Activated CD8-positive, alpha-beta memory T cell treated with anti-CD3 and anti-CD28 coated beads for 1 hour (primary cell): ENCODE results near the gene VAV2.

Source experiments
- DNase-seq, 2 donors: peaks; one replicate each; pipeline ENCODE4 v3.0.0-alpha.2; 2020; ENCODE audit warnings: low read depth in 1 of 2; ENCODE audit errors: extremely low read depth in 1 of 2

The VAV2 gene

GRCh38 chr9:134028575-134029247 lies 36.6 kb upstream of the VAV2 start:
- no peak for DNase-seq

DNA sequence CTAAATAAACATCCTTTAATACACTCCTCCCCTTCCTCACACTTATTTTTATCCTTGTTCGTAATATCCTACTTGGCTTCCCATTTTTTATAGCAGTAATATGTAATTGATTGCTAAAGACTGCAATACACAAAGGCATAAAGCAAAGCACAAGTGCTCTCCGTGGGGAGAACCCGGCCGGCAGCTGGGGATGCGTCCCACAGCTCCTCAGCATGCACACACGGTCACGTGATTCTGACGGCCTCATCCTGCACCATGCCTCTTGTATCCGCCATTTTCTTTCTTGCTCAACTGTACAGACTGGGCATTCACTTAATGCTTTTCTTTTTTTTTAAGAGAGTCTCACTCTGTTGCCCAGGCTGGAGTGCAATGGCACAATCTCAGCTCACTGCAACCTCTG lies 36.0 kb upstream of the VAV2 start:
- no peak for DNase-seq

DNA sequence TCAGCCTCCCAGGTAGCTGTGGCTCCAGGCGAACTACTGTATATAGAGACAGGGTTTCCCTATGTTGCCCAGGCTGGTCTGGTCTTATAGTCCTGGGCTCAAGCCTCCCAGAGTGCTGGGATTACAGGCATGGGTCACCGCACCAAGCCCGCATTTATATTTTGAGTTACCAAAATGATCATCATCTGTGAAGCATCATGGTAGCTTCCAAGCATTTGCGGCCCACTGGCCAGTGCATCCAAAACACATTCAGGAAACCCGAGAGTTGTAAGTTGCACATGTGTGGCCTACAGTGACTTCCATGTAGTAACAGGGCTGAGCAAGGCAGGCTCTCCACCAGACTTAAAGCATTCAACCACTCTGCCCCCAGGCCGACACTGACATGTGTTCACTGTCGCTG lies 35.4 kb upstream of the VAV2 start:
- DNase-seq: no peak

DNA sequence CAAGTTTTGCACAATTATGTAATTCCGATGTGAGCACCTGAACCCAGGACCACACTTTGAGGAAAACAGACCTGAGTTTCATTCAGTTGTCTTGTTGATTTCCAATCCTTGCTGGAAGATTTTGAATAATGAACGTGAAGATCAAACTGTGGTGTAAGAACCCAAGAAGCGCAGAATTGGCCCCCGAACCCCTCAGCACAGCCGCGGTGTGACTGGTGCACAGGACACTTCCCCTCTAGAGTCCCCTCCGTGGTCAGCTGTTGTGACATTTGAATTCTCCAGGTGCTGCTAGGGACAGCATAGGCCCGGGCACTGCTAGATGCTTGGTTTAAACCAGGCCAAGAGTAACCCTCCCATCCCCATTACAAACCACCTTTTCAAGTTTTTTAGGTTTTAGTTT lies 34.9 kb upstream of the VAV2 start:
- DNase-seq: no peak

DNA sequence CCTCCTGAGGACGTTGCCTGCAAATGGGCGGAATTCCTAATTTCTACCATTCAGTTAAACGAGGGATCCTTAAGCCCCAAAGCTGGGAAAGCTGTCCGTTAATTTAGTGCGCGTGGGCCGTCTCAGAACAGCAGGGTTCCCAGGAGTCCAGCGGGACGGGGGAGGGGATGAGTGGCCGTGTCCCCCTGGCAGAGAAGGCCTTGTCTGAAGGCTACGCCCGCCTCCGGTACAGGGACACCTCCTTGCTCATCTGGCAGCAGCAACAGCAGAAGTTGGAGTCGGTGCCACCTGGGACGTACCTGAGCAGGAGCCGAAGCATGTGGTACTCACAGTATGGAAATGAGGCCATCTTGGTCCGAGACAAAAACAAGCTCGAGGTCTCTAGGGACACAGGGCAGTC lies 34.5 kb upstream of the VAV2 start:
- DNase-seq: no peak

DNA sequence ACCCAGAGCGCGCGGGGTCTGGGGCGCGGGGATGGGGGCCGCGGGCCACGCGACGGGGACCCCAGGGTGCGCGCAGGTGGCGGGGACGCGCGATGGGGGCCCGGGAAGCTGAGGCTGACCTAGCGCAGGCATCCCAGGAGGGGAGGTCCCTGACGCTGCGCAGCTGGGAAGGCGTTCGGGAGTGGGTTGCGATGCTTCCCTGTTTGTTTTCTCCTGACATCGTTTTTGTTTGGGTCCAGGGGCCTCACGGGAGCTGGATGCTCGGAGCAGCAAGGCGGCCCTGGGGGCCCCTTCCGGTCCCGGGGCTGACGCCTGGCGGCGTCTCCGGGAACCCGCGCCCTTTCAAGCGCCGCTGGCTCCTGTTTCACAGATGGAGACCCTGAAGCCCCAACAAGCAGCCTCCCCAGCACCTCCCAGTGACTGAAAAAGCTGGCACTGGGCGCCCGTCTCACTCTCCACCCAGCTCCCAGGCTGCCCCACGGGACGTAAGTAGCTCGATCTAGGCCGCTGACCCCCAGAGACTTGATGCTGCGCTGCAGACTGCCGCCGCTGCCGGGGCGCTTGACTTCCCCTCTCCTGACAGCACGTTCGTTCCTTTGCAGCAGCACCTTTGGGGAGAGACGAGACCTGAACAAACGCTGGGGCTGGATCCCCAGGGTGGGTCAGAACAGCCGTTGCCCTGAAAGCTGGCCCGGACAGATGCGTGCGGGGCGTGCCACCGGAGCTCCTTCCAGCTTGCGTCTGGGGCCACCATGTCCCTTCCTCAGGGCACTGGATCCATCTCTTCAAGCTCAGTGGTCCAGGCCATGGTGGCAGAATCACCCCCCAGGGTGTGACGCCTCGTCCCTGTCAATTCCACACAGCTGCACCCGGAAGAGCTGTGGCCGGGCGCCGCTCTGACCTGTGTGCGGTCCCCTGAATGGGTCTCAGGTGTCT lies 33.8 kb upstream of the VAV2 start:
- peak in 1 of 2 donors; percentile 27 for DNase-seq

DNA sequence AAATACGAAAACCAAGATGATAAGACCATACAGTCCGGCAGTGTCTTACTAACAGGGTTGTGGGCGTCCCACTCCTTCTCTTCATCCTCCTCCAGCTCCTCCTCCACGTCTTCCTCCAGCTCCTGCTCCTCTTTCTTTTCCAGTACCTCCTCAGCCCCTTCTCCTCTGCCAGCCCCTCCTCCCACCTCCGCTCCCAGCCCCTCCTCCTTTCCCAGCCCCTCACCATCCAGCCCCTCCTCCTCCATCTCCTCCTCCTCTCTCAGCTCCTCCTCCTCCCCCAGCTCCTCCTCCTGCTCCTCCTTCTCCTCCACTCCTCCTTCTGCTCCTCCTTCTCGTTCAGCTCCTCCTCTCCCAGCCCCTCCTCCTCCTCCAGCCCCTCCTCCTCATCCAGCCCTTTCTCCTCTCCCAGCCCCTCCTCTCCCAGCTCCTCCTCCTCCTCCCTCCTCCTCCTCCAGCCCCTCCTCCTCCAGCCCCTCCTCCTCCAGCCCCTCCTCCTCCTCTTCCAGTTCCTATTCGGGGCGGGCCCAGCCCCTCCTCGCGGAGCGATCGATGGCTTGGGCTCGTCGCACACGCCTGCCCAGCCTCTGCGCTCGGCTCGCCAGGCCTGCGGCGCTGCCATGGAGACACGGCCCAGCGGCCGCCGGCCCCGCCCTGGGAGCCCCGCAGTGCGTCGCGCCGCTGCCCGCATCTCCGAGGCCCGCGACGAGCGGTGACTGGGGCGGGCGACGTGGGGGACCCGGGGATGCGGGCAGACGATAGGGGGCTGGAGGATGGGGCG lies 32.9 kb upstream of the VAV2 start, which contains the start of gene BRD3OS:
Gene BRD3OS (plus strand): TSS at position 654 of the 778 bp plus-strand sequence. CDS start 1,267 bp downstream, outside the sequence.
- DNase-seq: peak; percentile 74 to 82

GRCh38 chr9:134024214-134024792 lies 32.2 kb upstream of the VAV2 start:
- no peak for DNase-seq

DNA sequence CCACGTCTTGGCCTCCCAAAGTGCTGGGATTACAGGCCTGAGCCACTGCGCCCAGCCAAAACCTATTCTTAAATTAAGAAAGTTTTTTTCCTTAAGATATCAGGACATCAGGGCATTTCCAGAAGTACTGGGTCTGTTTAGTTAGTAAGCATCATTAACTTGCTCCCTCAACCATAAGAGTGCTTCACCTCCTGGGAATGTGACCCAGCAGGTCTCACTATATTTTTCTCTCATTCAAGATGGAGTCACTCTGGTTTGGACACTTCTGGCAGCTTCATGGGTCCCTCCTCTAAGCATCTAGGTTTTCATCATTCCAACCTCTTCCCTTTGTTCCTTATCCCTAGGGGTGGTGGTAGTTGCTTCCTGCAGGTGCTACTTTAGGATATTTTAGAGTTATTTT lies 22.8 kb upstream of the VAV2 start:
- no peak for DNase-seq

- no peak for DNase-seq
These were observed 19.3 kb upstream of the VAV2 start for GRCh38 chr9:134011401-134011800.

GRCh38 chr9:134010310-134011173 lies 18.4 kb upstream of the VAV2 start:
- no peak for DNase-seq

DNA sequence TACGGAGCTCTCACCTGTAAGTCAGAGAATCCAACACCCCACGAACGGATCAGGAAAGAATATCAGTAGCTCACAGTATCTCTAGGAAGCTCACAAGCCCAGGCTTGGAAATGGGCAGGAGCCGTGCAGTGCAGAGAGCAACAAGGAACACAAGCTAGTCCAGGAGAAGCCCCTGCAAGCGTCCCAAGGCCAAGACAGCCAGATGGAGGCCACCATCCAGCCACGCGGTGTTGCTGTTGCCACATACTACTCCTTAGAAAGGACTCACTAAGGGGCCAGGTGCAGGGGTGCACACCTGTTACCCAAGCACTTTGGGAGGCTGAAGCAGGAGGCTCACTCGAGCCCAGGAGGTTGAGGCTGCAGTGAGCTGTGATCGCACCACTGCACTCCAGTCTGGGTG lies 15.4 kb upstream of the VAV2 start:
- no peak for DNase-seq

DNA sequence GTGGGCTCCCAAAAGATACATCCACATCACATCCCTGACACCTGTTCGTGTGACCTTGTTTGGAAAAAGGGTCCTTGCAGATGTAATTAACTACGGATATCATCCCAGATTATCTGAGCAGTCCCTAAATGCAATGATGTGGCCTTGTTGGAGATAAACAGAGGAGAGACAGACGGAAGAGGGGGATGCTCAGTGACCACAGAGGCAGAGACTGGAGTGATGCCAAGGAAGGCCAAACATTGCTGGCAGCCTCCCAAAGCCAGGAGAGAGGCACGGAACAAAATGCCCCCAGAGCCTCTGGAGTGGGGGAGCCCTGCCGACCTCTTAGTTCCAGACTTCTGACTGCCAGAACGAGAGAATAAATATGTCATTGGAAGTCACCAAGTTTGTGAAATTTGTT lies 15.0 kb upstream of the VAV2 start:
- DNase-seq: no peak

DNA sequence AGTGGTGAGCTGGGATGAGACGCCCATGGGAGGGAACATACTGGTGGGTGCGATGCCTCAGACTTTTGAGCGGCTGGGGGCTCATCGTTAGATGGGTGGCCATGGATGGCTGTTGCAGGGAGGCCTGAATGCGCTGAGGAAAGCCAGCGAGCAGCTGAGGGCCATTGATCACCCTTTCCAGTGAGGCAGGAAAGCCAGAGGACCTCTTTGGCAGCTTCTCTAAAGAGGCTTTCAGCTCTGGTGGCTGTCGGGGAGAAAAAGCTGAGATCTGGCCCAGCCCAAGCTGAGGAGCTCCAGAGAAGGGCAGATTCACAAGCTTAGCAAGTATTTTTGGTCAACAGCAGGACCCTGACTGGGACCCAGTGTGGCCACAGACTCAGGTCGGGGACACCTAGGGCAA lies 13.3 kb upstream of the VAV2 start:
- no peak for DNase-seq

DNA sequence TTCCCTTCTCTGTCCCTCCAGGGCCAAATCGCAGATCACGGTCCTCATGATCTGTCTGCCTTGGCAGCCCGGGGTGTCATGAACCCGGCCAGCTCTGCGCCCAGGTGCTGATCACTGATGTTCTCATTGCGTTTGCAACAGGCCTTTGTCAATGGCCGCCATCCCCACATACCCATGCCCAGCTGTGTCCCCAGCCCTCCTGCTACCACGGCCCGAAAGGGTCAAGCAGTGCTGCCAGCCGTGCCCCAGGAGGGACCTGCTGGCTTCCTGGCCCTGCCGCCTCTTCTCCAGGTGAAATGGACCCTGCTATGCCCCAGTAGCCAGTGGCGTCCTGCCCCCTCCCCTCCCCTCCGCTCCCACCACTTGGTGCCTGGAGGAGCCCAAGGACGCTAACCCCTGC lies 12.8 kb upstream of the VAV2 start:
- no peak for DNase-seq

- DNase-seq: no peak
These were observed 12.2 kb upstream of the VAV2 start for GRCh38 chr9:134004131-134004873.

DNA sequence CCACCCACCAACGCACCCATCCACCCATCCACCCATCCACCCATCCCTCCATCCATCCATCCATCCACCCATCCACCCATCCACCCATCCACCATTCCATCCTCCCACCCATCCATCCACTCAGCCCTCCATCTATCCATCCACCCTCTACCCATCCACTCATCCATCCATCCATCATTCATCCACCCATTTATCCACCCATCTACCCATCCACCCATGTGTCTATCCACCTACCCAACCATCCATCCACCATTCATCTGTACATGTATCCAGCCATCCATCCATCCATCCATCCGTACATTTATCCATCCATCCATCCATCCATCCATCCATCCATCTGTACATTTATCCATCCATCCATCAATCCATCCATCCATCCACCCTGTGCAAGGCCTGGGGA lies 11.1 kb upstream of the VAV2 start:
- no peak for DNase-seq

DNA sequence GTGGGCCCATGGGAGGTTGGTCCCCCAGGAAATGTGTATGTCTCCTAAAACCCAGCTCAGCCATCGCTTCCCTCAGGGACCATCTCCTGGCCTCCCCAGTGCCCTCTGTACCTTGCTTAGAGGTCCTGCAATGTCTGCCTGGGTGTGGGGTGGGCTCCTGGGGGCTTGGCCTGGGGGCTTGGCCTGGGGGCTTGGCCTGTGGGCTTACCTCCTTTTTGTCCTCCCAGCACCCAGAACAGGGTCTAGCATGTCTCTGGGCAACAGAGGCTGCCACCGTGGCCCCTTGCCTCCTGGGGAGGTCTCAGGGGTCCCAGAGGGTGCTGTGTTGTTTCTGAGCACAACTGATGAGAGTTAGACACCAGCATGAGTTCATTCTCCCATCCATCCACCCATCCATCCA lies 10.7 kb upstream of the VAV2 start:
- DNase-seq: no peak

DNA sequence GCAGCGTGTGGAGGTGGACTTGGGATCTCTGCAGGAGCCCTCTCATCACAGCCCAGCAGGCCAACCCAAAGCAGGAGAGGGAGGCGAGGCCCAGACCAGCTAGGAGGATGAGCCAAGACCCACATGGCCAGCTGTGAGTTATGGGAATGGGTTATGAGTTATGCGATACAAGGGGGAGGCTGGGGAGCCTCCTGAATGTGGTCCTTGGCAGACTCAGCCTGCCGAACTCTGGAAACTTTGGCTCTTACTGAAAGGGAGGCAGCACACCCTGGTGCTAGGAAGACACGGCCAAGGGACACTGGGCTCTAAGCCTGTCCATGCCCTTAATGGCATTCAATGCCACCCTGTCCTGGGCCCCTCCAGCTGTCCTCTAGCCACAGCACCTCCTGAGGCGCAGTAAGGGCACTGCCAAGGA lies 7.7 kb upstream of the VAV2 start:
- DNase-seq: no peak
